Activated T-cell treated with anti-CD3 and anti-CD28 coated beads, Interleukin-2, amount 50 U/mL, for 48 hours (primary cell): Measurements from ENCODE around the gene LMNA.
"Not testable (repeated sequence)": the region's sequence is repeated elsewhere in the genome, so short reads cannot be mapped to it uniquely, and the experiment has no call there.

Experiments
- DNase-seq, 2 experiments: peaks; one replicate each; pipeline ENCODE4 v3.0.0-alpha.2; 2020

Gene LMNA

GRCh38 chr1:156114101-156114918 lies at the start of gene LMNA:
Gene LMNA, plus strand, starts transcription at chr1:156114711. Its CDS starts 208 bp downstream, at chr1:156114919.
- peak; percentile 88 for DNase-seq

GRCh38 chr1:156065212-156065611 lies 49.3 kb upstream of the LMNA start:
- DNase-seq, result no peak

- DNase-seq, result no peak
These were observed 48.6 kb upstream of the LMNA start for GRCh38 chr1:156065871-156066270.

- DNase-seq, result no peak
These were observed 47.2 kb upstream of the LMNA start for GRCh38 chr1:156067262-156067661.

GRCh38 chr1:156069490-156070455 lies 44.7 kb upstream of the LMNA start:
- DNase-seq, result no peak

GRCh38 chr1:156070548-156070947 lies 44.0 kb upstream of the LMNA start:
- DNase-seq, result no peak

GRCh38 chr1:156071332-156071816 lies 43.1 kb upstream of the LMNA start:
- DNase-seq, result not testable (repeated sequence)

- DNase-seq, result no peak
These were observed 42.3 kb upstream of the LMNA start for GRCh38 chr1:156072251-156072650.

GRCh38 chr1:156073110-156073687 lies 41.3 kb upstream of the LMNA start:
- DNase-seq, result no peak

GRCh38 chr1:156073740-156074139 lies 40.8 kb upstream of the LMNA start:
- DNase-seq, result no peak

- no peak for DNase-seq
These were observed 39.9 kb upstream of the LMNA start for GRCh38 chr1:156074661-156075060.

- DNase-seq, result no peak
These were observed 39.3 kb upstream of the LMNA start for GRCh38 chr1:156075162-156075561.

GRCh38 chr1:156075775-156076204 lies 38.7 kb upstream of the LMNA start:
- no peak for DNase-seq

GRCh38 chr1:156076609-156077429 lies 37.7 kb upstream of the LMNA start:
- peak in 1 of 2 experiments; percentile 44 for DNase-seq

- no peak for DNase-seq
These were observed 37.1 kb upstream of the LMNA start for GRCh38 chr1:156077430-156077760.

- no peak for DNase-seq
These were observed 35.8 kb upstream of the LMNA start for GRCh38 chr1:156078728-156079127.

- no peak for DNase-seq
These were observed 34.7 kb upstream of the LMNA start for GRCh38 chr1:156079762-156080161.

GRCh38 chr1:156080241-156080862 lies 34.2 kb upstream of the LMNA start:
- DNase-seq, result no peak

GRCh38 chr1:156080863-156081179 lies 33.7 kb upstream of the LMNA start:
- no peak for DNase-seq

GRCh38 chr1:156081180-156081916 lies 33.2 kb upstream of the LMNA start:
- DNase-seq, result no peak

GRCh38 chr1:156081917-156082308 lies 32.6 kb upstream of the LMNA start:
- DNase-seq, result no peak
